Lung (tissue), 12 donors: ENCODE measurements around the gene AGPAT3. TPM values are rescaled to one million over a fixed set of nuclear protein-coding genes. Genes with fewer than 3 reads are reported as not detected.

ENCODE experiments used
- ATAC-seq: fragments of 200-7000 bp; cut with Tn5 transposase; one replicate; pipeline ENCODE4 v1.9.1; 2020; ENCODE audit warnings: moderate number of reproducible peaks; ENCODE audit not compliant: insufficient read depth, low FRiP score
- DNase-seq, 3 donors: peaks; one replicate each; pipeline ENCODE4 v3.0.0-alpha.2; 2013 to 2017
- H3K27ac ChIP-seq, 2 donors: one replicate each; pipeline ENCODE4 v1.5.1; 2013; ENCODE audit warnings: mild to moderate bottlenecking in 2 of 2, moderate library complexity in 2 of 2, control low read depth in 1 of 2, inconsistent platforms in 1 of 2, low read depth in 1 of 2, low read length in 1 of 2
- H3K27me3 ChIP-seq, 3 donors: one replicate each; pipeline ENCODE4 v1.5.1; 2013; ENCODE audit warnings: low read length in 2 of 3; ENCODE audit not compliant: control insufficient read depth in 3 of 3, insufficient read depth in 3 of 3
- H3K36me3 ChIP-seq, 4 donors: one replicate each; pipeline ENCODE4 v1.5.1; 2013; ENCODE audit warnings: low read length in 4 of 4, mild to moderate bottlenecking in 1 of 4, moderate library complexity in 1 of 4; ENCODE audit not compliant: control insufficient read depth in 4 of 4, insufficient read depth in 4 of 4
- H3K4me1 ChIP-seq, 5 donors: one replicate each; pipeline ENCODE4 v1.5.1; 2013; ENCODE audit warnings: low read length in 5 of 5, mild to moderate bottlenecking in 2 of 5, moderate library complexity in 1 of 5; ENCODE audit not compliant: control insufficient read depth in 5 of 5, insufficient read depth in 5 of 5
- H3K4me3 ChIP-seq: one replicate; pipeline ENCODE4 v1.5.1; 2013; ENCODE audit warnings: mild to moderate bottlenecking, control low read depth, moderate library complexity
- H3K9ac ChIP-seq, 2 donors: one replicate each; pipeline ENCODE4 v1.5.1; 2013; ENCODE audit warnings: low read length in 2 of 2, control low read depth in 1 of 2; ENCODE audit not compliant: insufficient read depth in 1 of 2
- H3K9me3 ChIP-seq, 4 donors: one replicate each; pipeline ENCODE4 v1.5.1; 2013; ENCODE audit warnings: low read length in 3 of 4, mild to moderate bottlenecking in 1 of 4, moderate library complexity in 1 of 4; ENCODE audit not compliant: control insufficient read depth in 4 of 4, insufficient read depth in 3 of 4
- CTCF ChIP-seq: IDR thresholded peaks from 2 replicates; pipeline ENCODE4 v1.5.1; 2012; ENCODE audit warnings: mild to moderate bottlenecking; ENCODE audit errors: control extremely low read depth, extremely low read depth
- WGBS, 2 donors: extraction: QIAGEN DNeasy Blood & Tissue Kit; methylation state at CpG; one replicate each; pipeline ENCODE4 v1.1.7; 2013; 5-methylcytosine and 5-hydroxymethylcytosine counted together
- polyA plus RNA-seq, 2 donors: library from polyadenylated mRNA; stranded (reverse); fragments of 200-250 nt; gene quantifications; one replicate each; pipeline ENCODE4 v1.2.1, GENCODE V29; 2013
- total RNA-seq, 2 donors: library from RNA; depleted of rRNA in 1 of 2; stranded (reverse); fragments of >200 nt in 1 of 2; gene quantifications; one replicate each; pipeline ENCODE4 v1.2.1, GENCODE V29; 2014 to 2021
- donor health status: control.
- donor health status: control.
- donor health status: Bipolar disorder and iron deficiency.
- donor health status: healthy.
- donor health status: DM: yes; HTN: yes; CAD: no.

AGPAT3 gene
- total and polyA plus RNA-seq, 4 donors = 29.4 to 120 (median 43.9) TPM

- Histone ChIP-seq H3K9ac (no peak overlapping the region), H3K27me3 (no peaks in the 10 kb centered on the region), H3K27ac (no peak overlapping the region), H3K36me3 (no peaks in the 10 kb centered on the region), H3K4me1 (peaks cover 0 to 3% (median 0%) of the 10 kb centered on the region in 5 donors), H3K4me3 (no peak overlapping the region), H3K9me3 (no peaks in the 10 kb centered on the region)
- no peak for TF ChIP-seq CTCF
- WGBS, 2 donors = 74 to 86% methylated on average over 8 of the region's 8 CpGs
- no peak for DNase-seq
- no peak for ATAC-seq
Measured at GRCh38 chr21:43850728-43851295, 14.2 kb upstream of the AGPAT3 start.

- H3K4me3 ChIP-seq = no peak overlapping the region
- ATAC-seq (no peak), DNase-seq (no peak)
- no peaks in the 10 kb centered on the region for H3K27me3 ChIP-seq
- H3K9ac ChIP-seq = no peak overlapping the region
- H3K27ac ChIP-seq = no peak overlapping the region
- H3K9me3 ChIP-seq = no peaks in the 10 kb centered on the region
- no peak for TF ChIP-seq CTCF
- WGBS, 2 donors = 87 to 88% methylated on average over 12 of the region's 12 CpGs
- H3K4me1 ChIP-seq = peaks cover 0 to 3% (median 0%) of the 10 kb centered on the region in 5 donors
- H3K36me3 ChIP-seq = no peaks in the 10 kb centered on the region
Measured at GRCh38 chr21:43851593-43851992, 13.4 kb upstream of the AGPAT3 start.

- no peak for TF ChIP-seq CTCF
- H3K9ac ChIP-seq = no peak overlapping the region
- H3K36me3 ChIP-seq = no peaks in the 10 kb centered on the region
- H3K4me3 ChIP-seq = no peak overlapping the region
- H3K27ac ChIP-seq = no peak overlapping the region
- no peaks in the 10 kb centered on the region for H3K9me3 ChIP-seq
- peaks cover 0 to 3% (median 0%) of the 10 kb centered on the region in 5 donors for H3K4me1 ChIP-seq
- 90% methylated on average over 34 of the region's 34 CpGs for WGBS, 2 donors
- H3K27me3 ChIP-seq = no peaks in the 10 kb centered on the region
- ATAC-seq (no peak), DNase-seq (no peak)
Measured at GRCh38 chr21:43853851-43854772, 10.9 kb upstream of the AGPAT3 start.
